WTC11 (cell line): ENCODE data around the gene ELP4. TPM values are rescaled to one million over a fixed set of nuclear protein-coding genes. Genes with fewer than 3 reads are reported as not detected.
A peak's percentile ranks its signal among the peaks of the same experiment; 100 is the strongest.

ENCODE experiments used
- ATAC-seq: fragments of 200-7000 bp; cut with Tn5 transposase; 2 replicates; pipeline ENCODE4 v1.10.0; 2021; ENCODE audit warnings: mild to moderate bottlenecking, moderate library complexity
- CTCF ChIA-PET: fragments of 300-600 bp; sonication (Branson Sonifier 250); formaldehyde crosslinking; loops from one replicate; lab custom pipeline; 2021; ENCODE audit warnings: antibody characterized with exemption; lab: Charles Lee
- POLR2A ChIA-PET: fragments of 350-600 bp; sonication (Branson Sonifier 250); formaldehyde crosslinking; loops from one replicate; lab custom pipeline; 2021; ENCODE audit warnings: antibody characterized with exemption; lab: Charles Lee
- DNase-seq: peaks from one replicate; pipeline ENCODE4 v3.0.0; 2021; ENCODE audit warnings: low spot score
- H3K27ac Mint-ChIP-seq: 2 replicates; pipeline ENCODE4 v1.8.0; 2021; ENCODE audit warnings: mixed read lengths
- H3K27me3 Mint-ChIP-seq: 2 replicates; pipeline ENCODE4 v1.8.0; 2021; ENCODE audit warnings: low read depth, mild to moderate bottlenecking, moderate library complexity, mixed read lengths
- H3K36me3 Mint-ChIP-seq: 2 replicates; pipeline ENCODE4 v1.8.0; 2021; ENCODE audit warnings: mixed read lengths
- H3K4me1 Mint-ChIP-seq: 2 replicates; pipeline ENCODE4 v1.8.0; 2022; ENCODE audit warnings: mixed read lengths
- H3K4me3 Mint-ChIP-seq: 2 replicates; pipeline ENCODE4 v1.8.0; 2021; ENCODE audit warnings: mild to moderate bottlenecking, moderate library complexity, mixed read lengths
- H3K9me3 Mint-ChIP-seq: 2 replicates; pipeline ENCODE4 v1.8.0; 2021; ENCODE audit warnings: mixed read lengths
- ATF1 ChIP-seq: sonication (generic); formaldehyde crosslinking; IDR thresholded peaks from 2 replicates; pipeline ENCODE4 v1.8.1; 2023; ENCODE audit warnings: mild to moderate bottlenecking, moderate library complexity, missing genetic modification reagents
- ETV6 ChIP-seq: sonication (generic); formaldehyde crosslinking; IDR thresholded peaks from 2 replicates; pipeline ENCODE4 v1.8.1; 2022; ENCODE audit warnings: mild to moderate bottlenecking, missing genetic modification reagents
- FOXK1 ChIP-seq: sonication (generic); formaldehyde crosslinking; IDR thresholded peaks from 2 replicates; pipeline ENCODE4 v1.8.0; 2022; ENCODE audit warnings: mild to moderate bottlenecking, moderate library complexity, missing genetic modification reagents
- FOXP1 ChIP-seq: sonication (generic); formaldehyde crosslinking; IDR thresholded peaks from 2 replicates; pipeline ENCODE4 v1.8.0; 2022; ENCODE audit warnings: missing genetic modification reagents, mild to moderate bottlenecking, moderate library complexity, borderline replicate concordance
- GABPB1 ChIP-seq: sonication (generic); formaldehyde crosslinking; IDR thresholded peaks from 2 replicates; pipeline ENCODE4 v1.8.1; 2023; ENCODE audit warnings: mild to moderate bottlenecking, missing genetic modification reagents
- IRF2 ChIP-seq: sonication (generic); formaldehyde crosslinking; IDR thresholded peaks from 2 replicates; pipeline ENCODE4 v1.8.0; 2022; ENCODE audit warnings: low read depth, missing genetic modification reagents, borderline replicate concordance
- JUN ChIP-seq: sonication (generic); formaldehyde crosslinking; IDR thresholded peaks from 2 replicates; pipeline ENCODE4 v1.8.0; 2023; ENCODE audit warnings: mild to moderate bottlenecking, missing genetic modification reagents
- NR1H2 ChIP-seq: sonication (generic); formaldehyde crosslinking; IDR thresholded peaks from 2 replicates; pipeline ENCODE4 v1.9.0; 2021; ENCODE audit warnings: mild to moderate bottlenecking, moderate library complexity, missing genetic modification reagents
- SOX15 ChIP-seq: fragments of 250-450 bp; sonication (Bioruptor Pico); IDR thresholded peaks from 2 replicates; pipeline ENCODE4 v1.9.0; 2021; ENCODE audit warnings: mild to moderate bottlenecking
- TP53 ChIP-seq: sonication (generic); formaldehyde crosslinking; IDR thresholded peaks from 2 replicates; pipeline ENCODE4 v1.8.1; 2023; ENCODE audit warnings: mild to moderate bottlenecking, missing genetic modification reagents
- ZBTB21 ChIP-seq: sonication (generic); formaldehyde crosslinking; IDR thresholded peaks from 2 replicates; pipeline ENCODE4 v1.8.1; 2023; ENCODE audit warnings: mild to moderate bottlenecking, missing genetic modification reagents, borderline replicate concordance
- ZNF232 ChIP-seq: sonication (generic); formaldehyde crosslinking; IDR thresholded peaks from 2 replicates; pipeline ENCODE4 v1.8.0; 2022; ENCODE audit warnings: mild to moderate bottlenecking, missing genetic modification reagents
- ZNF263 ChIP-seq: sonication (generic); formaldehyde crosslinking; IDR thresholded peaks from 2 replicates; pipeline ENCODE4 v1.8.1; 2022; ENCODE audit warnings: low read depth, mild to moderate bottlenecking, moderate library complexity, missing genetic modification reagents
- ZNF317 ChIP-seq: sonication (generic); formaldehyde crosslinking; IDR thresholded peaks from 2 replicates; pipeline ENCODE4 v1.8.1; 2023; ENCODE audit warnings: low read depth, mild to moderate bottlenecking, moderate library complexity, missing genetic modification reagents, borderline replicate concordance
- total RNA-seq: library from RNA; stranded (reverse); gene quantifications from 3 replicates; pipeline ENCODE4 v1.2.3, GENCODE V29; 2021
- TF ChIP-seq, protein P1 (sequence below): fragments of 250-450 bp; sonication (Bioruptor Pico); IDR thresholded peaks from 2 replicates; pipeline ENCODE4 v1.9.0; 2021; ENCODE audit warnings: mild to moderate bottlenecking, borderline replicate concordance
- TF ChIP-seq, protein P2 (sequence below): sonication (generic); formaldehyde crosslinking; IDR thresholded peaks from 2 replicates; pipeline ENCODE4 v1.8.1; 2022; ENCODE audit warnings: low read depth, mild to moderate bottlenecking, moderate library complexity, missing genetic modification reagents, borderline replicate concordance
- TF ChIP-seq, protein P3 (sequence below): sonication (generic); formaldehyde crosslinking; IDR thresholded peaks from 2 replicates; pipeline ENCODE4 v1.8.0; 2023; ENCODE audit warnings: missing genetic modification reagents
- TF ChIP-seq, protein P4 (sequence below): sonication (generic); formaldehyde crosslinking; IDR thresholded peaks from 2 replicates; pipeline ENCODE4 v1.8.1; 2022; ENCODE audit warnings: missing genetic modification reagents, borderline replicate concordance
- TF ChIP-seq, protein P5 (sequence below): sonication (generic); formaldehyde crosslinking; conservative IDR thresholded peaks from 2 replicates; pipeline ENCODE4 v1.8.1; 2022; ENCODE audit warnings: mild to moderate bottlenecking, missing genetic modification reagents

ELP4 gene
- total RNA-seq, 1 experiment from 2014 or later, result 14.6 TPM

DNA sequence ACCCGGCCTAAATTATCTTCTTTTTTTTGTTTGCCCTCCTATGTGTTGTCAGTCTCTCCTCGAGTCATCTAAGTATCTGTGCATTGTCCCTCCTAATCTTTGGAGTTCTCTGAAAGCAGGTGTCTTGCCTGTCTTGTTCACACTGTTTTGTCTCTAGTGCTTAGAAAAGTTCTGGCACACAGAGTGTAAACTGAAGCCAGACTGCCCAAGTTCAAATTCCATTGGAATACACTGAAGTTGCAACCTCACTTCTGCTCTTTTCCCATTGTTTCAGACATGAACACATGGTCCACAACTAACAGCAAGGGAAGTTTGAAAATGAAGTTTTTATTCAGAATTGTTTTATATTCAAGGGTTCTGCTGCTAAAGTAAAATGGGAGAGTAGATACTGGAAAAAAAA lies 262.8 kb downstream of the ELP4 start:
- no peak for ATAC-seq
- DNase-seq, result no peak
- H3K27me3 Mint-ChIP-seq, result no peaks in the 10 kb centered on the region
- H3K9me3 Mint-ChIP-seq, result peaks cover 2% of the 10 kb centered on the region
- CTCF ChIA-PET, result interaction anchor here (1.6 kb wide), 1 partner anchor 186 kb away, joined by 3 read pairs; no protein-coding TSS in a partner anchor
- TF ChIP-seq, protein P1, sequence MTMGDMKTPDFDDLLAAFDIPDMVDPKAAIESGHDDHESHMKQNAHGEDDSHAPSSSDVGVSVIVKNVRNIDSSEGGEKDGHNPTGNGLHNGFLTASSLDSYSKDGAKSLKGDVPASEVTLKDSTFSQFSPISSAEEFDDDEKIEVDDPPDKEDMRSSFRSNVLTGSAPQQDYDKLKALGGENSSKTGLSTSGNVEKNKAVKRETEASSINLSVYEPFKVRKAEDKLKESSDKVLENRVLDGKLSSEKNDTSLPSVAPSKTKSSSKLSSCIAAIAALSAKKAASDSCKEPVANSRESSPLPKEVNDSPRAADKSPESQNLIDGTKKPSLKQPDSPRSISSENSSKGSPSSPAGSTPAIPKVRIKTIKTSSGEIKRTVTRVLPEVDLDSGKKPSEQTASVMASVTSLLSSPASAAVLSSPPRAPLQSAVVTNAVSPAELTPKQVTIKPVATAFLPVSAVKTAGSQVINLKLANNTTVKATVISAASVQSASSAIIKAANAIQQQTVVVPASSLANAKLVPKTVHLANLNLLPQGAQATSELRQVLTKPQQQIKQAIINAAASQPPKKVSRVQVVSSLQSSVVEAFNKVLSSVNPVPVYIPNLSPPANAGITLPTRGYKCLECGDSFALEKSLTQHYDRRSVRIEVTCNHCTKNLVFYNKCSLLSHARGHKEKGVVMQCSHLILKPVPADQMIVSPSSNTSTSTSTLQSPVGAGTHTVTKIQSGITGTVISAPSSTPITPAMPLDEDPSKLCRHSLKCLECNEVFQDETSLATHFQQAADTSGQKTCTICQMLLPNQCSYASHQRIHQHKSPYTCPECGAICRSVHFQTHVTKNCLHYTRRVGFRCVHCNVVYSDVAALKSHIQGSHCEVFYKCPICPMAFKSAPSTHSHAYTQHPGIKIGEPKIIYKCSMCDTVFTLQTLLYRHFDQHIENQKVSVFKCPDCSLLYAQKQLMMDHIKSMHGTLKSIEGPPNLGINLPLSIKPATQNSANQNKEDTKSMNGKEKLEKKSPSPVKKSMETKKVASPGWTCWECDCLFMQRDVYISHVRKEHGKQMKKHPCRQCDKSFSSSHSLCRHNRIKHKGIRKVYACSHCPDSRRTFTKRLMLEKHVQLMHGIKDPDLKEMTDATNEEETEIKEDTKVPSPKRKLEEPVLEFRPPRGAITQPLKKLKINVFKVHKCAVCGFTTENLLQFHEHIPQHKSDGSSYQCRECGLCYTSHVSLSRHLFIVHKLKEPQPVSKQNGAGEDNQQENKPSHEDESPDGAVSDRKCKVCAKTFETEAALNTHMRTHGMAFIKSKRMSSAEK (CRISPR knock-in tag), result no peak
- TF ChIP-seq FOXP1 (CRISPR knock-in tag) (no peak), ZNF232 (CRISPR knock-in tag) (no peak), SOX15 (CRISPR knock-in tag) (no peak), ZNF317 (CRISPR knock-in tag) (no peak), ZNF263 (CRISPR knock-in tag) (no peak), ZBTB21 (CRISPR knock-in tag) (no peak), GABPB1 (CRISPR knock-in tag) (no peak), JUN (CRISPR knock-in tag) (no peak)
- TF ChIP-seq, protein P2, sequence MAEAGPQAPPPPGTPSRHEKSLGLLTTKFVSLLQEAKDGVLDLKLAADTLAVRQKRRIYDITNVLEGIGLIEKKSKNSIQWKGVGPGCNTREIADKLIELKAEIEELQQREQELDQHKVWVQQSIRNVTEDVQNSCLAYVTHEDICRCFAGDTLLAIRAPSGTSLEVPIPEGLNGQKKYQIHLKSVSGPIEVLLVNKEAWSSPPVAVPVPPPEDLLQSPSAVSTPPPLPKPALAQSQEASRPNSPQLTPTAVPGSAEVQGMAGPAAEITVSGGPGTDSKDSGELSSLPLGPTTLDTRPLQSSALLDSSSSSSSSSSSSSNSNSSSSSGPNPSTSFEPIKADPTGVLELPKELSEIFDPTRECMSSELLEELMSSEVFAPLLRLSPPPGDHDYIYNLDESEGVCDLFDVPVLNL (CRISPR knock-in tag), result no peak
- TF ChIP-seq, protein P3, sequence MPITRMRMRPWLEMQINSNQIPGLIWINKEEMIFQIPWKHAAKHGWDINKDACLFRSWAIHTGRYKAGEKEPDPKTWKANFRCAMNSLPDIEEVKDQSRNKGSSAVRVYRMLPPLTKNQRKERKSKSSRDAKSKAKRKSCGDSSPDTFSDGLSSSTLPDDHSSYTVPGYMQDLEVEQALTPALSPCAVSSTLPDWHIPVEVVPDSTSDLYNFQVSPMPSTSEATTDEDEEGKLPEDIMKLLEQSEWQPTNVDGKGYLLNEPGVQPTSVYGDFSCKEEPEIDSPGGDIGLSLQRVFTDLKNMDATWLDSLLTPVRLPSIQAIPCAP (CRISPR knock-in tag), result no peak
- TF ChIP-seq, protein P4, sequence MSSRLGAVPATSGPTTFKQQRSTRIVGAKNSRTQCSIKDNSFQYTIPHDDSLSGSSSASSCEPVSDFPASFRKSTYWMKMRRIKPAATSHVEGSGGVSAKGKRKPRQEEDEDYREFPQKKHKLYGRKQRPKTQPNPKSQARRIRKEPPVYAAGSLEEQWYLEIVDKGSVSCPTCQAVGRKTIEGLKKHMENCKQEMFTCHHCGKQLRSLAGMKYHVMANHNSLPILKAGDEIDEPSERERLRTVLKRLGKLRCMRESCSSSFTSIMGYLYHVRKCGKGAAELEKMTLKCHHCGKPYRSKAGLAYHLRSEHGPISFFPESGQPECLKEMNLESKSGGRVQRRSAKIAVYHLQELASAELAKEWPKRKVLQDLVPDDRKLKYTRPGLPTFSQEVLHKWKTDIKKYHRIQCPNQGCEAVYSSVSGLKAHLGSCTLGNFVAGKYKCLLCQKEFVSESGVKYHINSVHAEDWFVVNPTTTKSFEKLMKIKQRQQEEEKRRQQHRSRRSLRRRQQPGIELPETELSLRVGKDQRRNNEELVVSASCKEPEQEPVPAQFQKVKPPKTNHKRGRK (CRISPR knock-in tag), result no peak
- TF ChIP-seq, all 79 proteins: peak for 0
- Mint-ChIP-seq H3K4me1 (peaks cover 16% of the 10 kb centered on the region), H3K4me3 (no peak overlapping the region), H3K36me3 (0 out of 2 replicates have a peak, but pooled peaks cover under 1% of the 10 kb centered on the region), H3K27ac (peak overlapping the region; percentile 25; the same call in 1 of the 2 replicates)
- POLR2A ChIA-PET, result interaction anchor here (0.7 kb wide), 1 partner anchor 207 kb away, joined by 3 read pairs; no protein-coding TSS in a partner anchor

DNA sequence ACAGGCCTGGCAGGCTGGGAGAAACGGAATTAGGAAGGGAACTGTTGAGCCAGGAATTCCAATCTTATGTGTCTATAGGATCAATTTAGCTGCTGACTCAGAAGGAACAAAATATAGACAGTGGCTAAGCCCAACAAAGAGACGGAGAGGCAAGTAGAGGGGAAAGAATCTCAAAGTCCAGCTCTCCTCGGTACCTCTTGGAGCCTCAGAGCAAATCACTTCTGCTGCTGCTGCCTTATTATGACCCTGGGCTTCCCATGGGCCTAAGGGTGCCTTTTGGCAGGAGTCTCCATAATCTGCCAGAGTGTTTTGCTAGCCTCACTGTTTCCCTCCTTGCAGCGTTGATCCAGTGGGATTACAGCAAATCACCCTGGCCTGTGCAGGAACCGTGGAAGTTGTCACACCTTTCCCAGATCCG lies 269.8 kb downstream of the ELP4 start:
- POLR2A ChIA-PET, result no interaction called here
- no peak for TF ChIP-seq ETV6
- no peak for TF ChIP-seq ATF1 (CRISPR knock-in tag)
- TF ChIP-seq IRF2 (CRISPR knock-in tag), result no peak
- no peak for TF ChIP-seq NR1H2 (CRISPR knock-in tag)
- TF ChIP-seq ZNF232 (CRISPR knock-in tag), result no peak
- TF ChIP-seq, protein P5, sequence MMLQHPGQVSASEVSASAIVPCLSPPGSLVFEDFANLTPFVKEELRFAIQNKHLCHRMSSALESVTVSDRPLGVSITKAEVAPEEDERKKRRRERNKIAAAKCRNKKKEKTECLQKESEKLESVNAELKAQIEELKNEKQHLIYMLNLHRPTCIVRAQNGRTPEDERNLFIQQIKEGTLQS (CRISPR knock-in tag), result no peak
- TF ChIP-seq, protein P2 (CRISPR knock-in tag), result no peak
- TF ChIP-seq TP53 (CRISPR knock-in tag), result no peak
- TF ChIP-seq FOXK1, result no peak
- peaks cover 5% of the 10 kb centered on the region for H3K4me1 Mint-ChIP-seq
- H3K27me3 Mint-ChIP-seq, result no peaks in the 10 kb centered on the region
- DNase-seq, result no peak
- peaks cover 6% of the 10 kb centered on the region for H3K9me3 Mint-ChIP-seq
- CTCF ChIA-PET, result interaction anchor here (1.0 to 1.4 kb wide), 2 partner anchors 19 to 178 kb away, joined by 3 to 4 read pairs; no protein-coding TSS in a partner anchor
- 0 out of 2 replicates have a peak, but pooled peaks cover 4% of the 10 kb centered on the region for H3K36me3 Mint-ChIP-seq
- H3K27ac Mint-ChIP-seq, result peak overlapping the region; percentile 84
- ATAC-seq, result no peak
- no peak overlapping the region for H3K4me3 Mint-ChIP-seq
